Measurements from ENCODE around the gene ARHGAP15.

DNA sequence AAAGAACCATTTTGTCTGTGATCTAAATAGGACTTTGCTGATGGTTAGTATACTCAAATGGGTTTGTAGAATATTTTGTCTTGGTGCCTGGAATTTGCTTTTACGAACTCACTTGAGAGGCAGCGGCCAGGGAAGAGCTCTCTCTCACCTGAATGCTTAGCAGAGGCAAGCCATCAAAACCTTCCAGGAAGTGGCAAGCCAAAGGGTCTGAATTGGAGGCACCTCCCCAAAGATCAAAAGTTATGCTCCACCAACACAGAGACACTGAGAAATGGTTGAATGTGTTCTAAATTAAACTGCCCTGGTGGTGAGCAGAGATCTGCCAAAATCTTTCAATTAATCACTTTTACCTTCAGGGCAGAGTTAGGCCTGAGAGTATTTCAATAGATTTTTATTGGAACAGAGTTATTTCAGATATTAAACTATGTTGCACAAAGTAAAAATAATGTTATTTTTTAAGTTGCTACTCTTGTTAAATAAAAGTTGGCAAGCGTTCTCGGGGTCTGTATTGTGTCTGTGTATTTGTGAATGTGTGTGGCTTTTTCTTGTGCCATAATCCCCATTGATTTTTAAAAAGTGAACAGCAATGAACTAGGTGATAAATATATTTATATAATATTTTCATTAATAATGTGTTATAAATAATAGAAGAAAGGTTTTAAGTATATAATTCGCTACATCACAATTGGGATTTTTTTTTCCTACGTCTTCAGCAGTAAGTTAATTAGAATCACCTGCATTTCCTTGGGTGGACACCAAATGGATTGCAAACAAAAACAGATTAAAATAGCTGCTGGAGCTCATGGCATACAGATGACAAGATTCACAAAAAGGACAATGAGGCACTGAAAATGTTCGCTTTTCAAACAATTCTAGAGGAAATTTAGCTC, 416.1 kb downstream of the ARHGAP15 start:
- TF ChIP-seq, protein P1, sequence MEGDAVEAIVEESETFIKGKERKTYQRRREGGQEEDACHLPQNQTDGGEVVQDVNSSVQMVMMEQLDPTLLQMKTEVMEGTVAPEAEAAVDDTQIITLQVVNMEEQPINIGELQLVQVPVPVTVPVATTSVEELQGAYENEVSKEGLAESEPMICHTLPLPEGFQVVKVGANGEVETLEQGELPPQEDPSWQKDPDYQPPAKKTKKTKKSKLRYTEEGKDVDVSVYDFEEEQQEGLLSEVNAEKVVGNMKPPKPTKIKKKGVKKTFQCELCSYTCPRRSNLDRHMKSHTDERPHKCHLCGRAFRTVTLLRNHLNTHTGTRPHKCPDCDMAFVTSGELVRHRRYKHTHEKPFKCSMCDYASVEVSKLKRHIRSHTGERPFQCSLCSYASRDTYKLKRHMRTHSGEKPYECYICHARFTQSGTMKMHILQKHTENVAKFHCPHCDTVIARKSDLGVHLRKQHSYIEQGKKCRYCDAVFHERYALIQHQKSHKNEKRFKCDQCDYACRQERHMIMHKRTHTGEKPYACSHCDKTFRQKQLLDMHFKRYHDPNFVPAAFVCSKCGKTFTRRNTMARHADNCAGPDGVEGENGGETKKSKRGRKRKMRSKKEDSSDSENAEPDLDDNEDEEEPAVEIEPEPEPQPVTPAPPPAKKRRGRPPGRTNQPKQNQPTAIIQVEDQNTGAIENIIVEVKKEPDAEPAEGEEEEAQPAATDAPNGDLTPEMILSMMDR (IDR thresholded peaks at IDR 0.05; ENCODE audit: low read length): no peak
- no peak for TF ChIP-seq EZH2phosphoT487 (IDR thresholded peaks at IDR 0.05; ENCODE audit: low read length)

Measured in MM.1S (cell line).